ENCODE results near the gene SOX8.

Gene SOX8

GRCh38 chr16:1003391-1004347 is 22.1 kb downstream of the SOX8 start:
- Histone ChIP-seq H3K4me1 (ENCODE audit: control extremely low read depth in 1 of 4, control insufficient read depth in 4 of 4, insufficient read depth in 4 of 4, low read length in 3 of 4) (peaks cover 0 to 13% (median 10%) of the 10 kb centered on the region in 4 experiments), H3K27me3 (replicated peaks in 2 of 5; ENCODE audit: control insufficient read depth in 4 of 5, insufficient read depth in 5 of 5, low read length in 4 of 5) (peaks cover 0 to 26% (median 2%) of the 10 kb centered on the region in 5 experiments), H3K36me3 (ENCODE audit: control insufficient read depth in 4 of 4, insufficient read depth in 4 of 4, low read length in 3 of 4) (no peaks in the 10 kb centered on the region), H3K9me3 (ENCODE audit: control extremely low read depth in 1 of 5, control insufficient read depth in 4 of 5, insufficient read depth in 2 of 5, low read depth in 1 of 5, low read length in 4 of 5) (peaks cover 0 to 3% (median 0%) of the 10 kb centered on the region in 5 experiments), H3K27ac (ENCODE audit: insufficient read depth in 1 of 2, low read depth in 1 of 2, low read length in 2 of 2, poor library complexity in 1 of 2, severe bottlenecking in 2 of 2) (no peak overlapping the region), H3K4me3 (ENCODE audit: control insufficient read depth in 1 of 7, extremely low read depth in 1 of 7, insufficient read depth in 4 of 7, low read depth in 2 of 7, low read length in 6 of 7) (peak overlapping the region in 1 of 7 experiments; percentile 28)
- ChIA-PET POLR2A (no interaction called here), CTCF (no interaction called here)
- WGBS (ENCODE audit: insufficient coverage) = 70% methylated on average over 34 of the region's 41 CpGs
- DNase-seq = peak; percentile 52 to 67 (median 61)

- H3K27me3 ChIP-seq (replicated peaks in 2 of 5; ENCODE audit: control insufficient read depth in 4 of 5, insufficient read depth in 5 of 5, low read length in 4 of 5) = peaks cover 0 to 33% (median 2%) of the 10 kb centered on the region in 5 experiments
- CTCF ChIA-PET = no interaction called here
- peaks cover 0 to 3% (median 0%) of the 10 kb centered on the region in 5 experiments for H3K9me3 ChIP-seq (ENCODE audit: control extremely low read depth in 1 of 5, control insufficient read depth in 4 of 5, insufficient read depth in 2 of 5, low read depth in 1 of 5, low read length in 4 of 5)
- no peak overlapping the region for H3K4me3 ChIP-seq (ENCODE audit: control insufficient read depth in 1 of 7, extremely low read depth in 1 of 7, insufficient read depth in 4 of 7, low read depth in 2 of 7, low read length in 6 of 7)
- no peaks in the 10 kb centered on the region for H3K36me3 ChIP-seq (ENCODE audit: control insufficient read depth in 4 of 4, insufficient read depth in 4 of 4, low read length in 3 of 4)
- peaks cover 0 to 20% (median 18%) of the 10 kb centered on the region in 4 experiments for H3K4me1 ChIP-seq (ENCODE audit: control extremely low read depth in 1 of 4, control insufficient read depth in 4 of 4, insufficient read depth in 4 of 4, low read length in 3 of 4)
- H3K27ac ChIP-seq (ENCODE audit: insufficient read depth in 1 of 2, low read depth in 1 of 2, low read length in 2 of 2, poor library complexity in 1 of 2, severe bottlenecking in 2 of 2) = no peak overlapping the region
- DNase-seq = no peak
- WGBS (ENCODE audit: insufficient coverage) = 100% methylated on average over 6 of the region's 11 CpGs
- POLR2A ChIA-PET = no interaction called here
These were observed 23.7 kb downstream of the SOX8 start for GRCh38 chr16:1005286-1005685.

GRCh38 chr16:1006781-1007180 is 25.2 kb downstream of the SOX8 start:
- no peaks in the 10 kb centered on the region for H3K36me3 ChIP-seq (ENCODE audit: control insufficient read depth in 4 of 4, insufficient read depth in 4 of 4, low read length in 3 of 4)
- no peak overlapping the region for H3K4me3 ChIP-seq (ENCODE audit: control insufficient read depth in 1 of 7, extremely low read depth in 1 of 7, insufficient read depth in 4 of 7, low read depth in 2 of 7, low read length in 6 of 7)
- peaks cover 0 to 26% (median 24%) of the 10 kb centered on the region in 4 experiments for H3K4me1 ChIP-seq (ENCODE audit: control extremely low read depth in 1 of 4, control insufficient read depth in 4 of 4, insufficient read depth in 4 of 4, low read length in 3 of 4)
- no peak for DNase-seq
- POLR2A ChIA-PET = no interaction called here
- H3K27me3 ChIP-seq (replicated peaks in 2 of 5; ENCODE audit: control insufficient read depth in 4 of 5, insufficient read depth in 5 of 5, low read length in 4 of 5) = peaks cover 0 to 44% (median 2%) of the 10 kb centered on the region in 5 experiments
- CTCF ChIA-PET = no interaction called here
- no peaks in the 10 kb centered on the region for H3K9me3 ChIP-seq (ENCODE audit: control extremely low read depth in 1 of 5, control insufficient read depth in 4 of 5, insufficient read depth in 2 of 5, low read depth in 1 of 5, low read length in 4 of 5)
- WGBS (ENCODE audit: insufficient coverage) = 96% methylated on average over 25 of the region's 25 CpGs
- no peak overlapping the region for H3K27ac ChIP-seq (ENCODE audit: insufficient read depth in 1 of 2, low read depth in 1 of 2, low read length in 2 of 2, poor library complexity in 1 of 2, severe bottlenecking in 2 of 2)

- Histone ChIP-seq H3K4me1 (ENCODE audit: control extremely low read depth in 1 of 4, control insufficient read depth in 4 of 4, insufficient read depth in 4 of 4, low read length in 3 of 4) (peaks cover 0 to 26% (median 24%) of the 10 kb centered on the region in 4 experiments), H3K36me3 (ENCODE audit: control insufficient read depth in 4 of 4, insufficient read depth in 4 of 4, low read length in 3 of 4) (no peaks in the 10 kb centered on the region), H3K27me3 (replicated peaks in 2 of 5; ENCODE audit: control insufficient read depth in 4 of 5, insufficient read depth in 5 of 5, low read length in 4 of 5) (peaks cover 0 to 41% (median 2%) of the 10 kb centered on the region in 5 experiments), H3K27ac (ENCODE audit: insufficient read depth in 1 of 2, low read depth in 1 of 2, low read length in 2 of 2, poor library complexity in 1 of 2, severe bottlenecking in 2 of 2) (no peak overlapping the region), H3K9me3 (ENCODE audit: control extremely low read depth in 1 of 5, control insufficient read depth in 4 of 5, insufficient read depth in 2 of 5, low read depth in 1 of 5, low read length in 4 of 5) (no peaks in the 10 kb centered on the region), H3K4me3 (ENCODE audit: control insufficient read depth in 1 of 7, extremely low read depth in 1 of 7, insufficient read depth in 4 of 7, low read depth in 2 of 7, low read length in 6 of 7) (no peak overlapping the region)
- CTCF ChIA-PET = no interaction called here
- 89% methylated on average over 14 of the region's 16 CpGs for WGBS (ENCODE audit: insufficient coverage)
- no peak for DNase-seq
- POLR2A ChIA-PET = no interaction called here
These were observed 25.8 kb downstream of the SOX8 start for GRCh38 chr16:1007284-1007850.

- Histone ChIP-seq H3K27me3 (replicated peaks in 2 of 5; ENCODE audit: control insufficient read depth in 4 of 5, insufficient read depth in 5 of 5, low read length in 4 of 5) (peaks cover 0 to 44% (median 2%) of the 10 kb centered on the region in 5 experiments), H3K4me1 (ENCODE audit: control extremely low read depth in 1 of 4, control insufficient read depth in 4 of 4, insufficient read depth in 4 of 4, low read length in 3 of 4) (peaks cover 0 to 26% (median 24%) of the 10 kb centered on the region in 4 experiments), H3K4me3 (ENCODE audit: control insufficient read depth in 1 of 7, extremely low read depth in 1 of 7, insufficient read depth in 4 of 7, low read depth in 2 of 7, low read length in 6 of 7) (no peak overlapping the region), H3K9me3 (ENCODE audit: control extremely low read depth in 1 of 5, control insufficient read depth in 4 of 5, insufficient read depth in 2 of 5, low read depth in 1 of 5, low read length in 4 of 5) (no peaks in the 10 kb centered on the region), H3K27ac (ENCODE audit: insufficient read depth in 1 of 2, low read depth in 1 of 2, low read length in 2 of 2, poor library complexity in 1 of 2, severe bottlenecking in 2 of 2) (no peak overlapping the region), H3K36me3 (ENCODE audit: control insufficient read depth in 4 of 4, insufficient read depth in 4 of 4, low read length in 3 of 4) (no peaks in the 10 kb centered on the region)
- WGBS (ENCODE audit: insufficient coverage) = 95% methylated on average over 10 of the region's 14 CpGs
- POLR2A ChIA-PET = no interaction called here
- CTCF ChIA-PET = no interaction called here
- DNase-seq = no peak
These were observed 26.5 kb downstream of the SOX8 start for GRCh38 chr16:1008085-1008484.

- 72% methylated on average over 26 of the region's 30 CpGs for WGBS (ENCODE audit: insufficient coverage)
- POLR2A ChIA-PET = interaction anchor here (1.0 kb wide), 1 partner anchor 8 kb away, joined by 3 read pairs; no protein-coding TSS in a partner anchor
- H3K36me3 ChIP-seq (ENCODE audit: control insufficient read depth in 4 of 4, insufficient read depth in 4 of 4, low read length in 3 of 4) = no peaks in the 10 kb centered on the region
- no peak for DNase-seq
- peaks cover 0 to 44% (median 2%) of the 10 kb centered on the region in 5 experiments for H3K27me3 ChIP-seq (replicated peaks in 2 of 5; ENCODE audit: control insufficient read depth in 4 of 5, insufficient read depth in 5 of 5, low read length in 4 of 5)
- peaks cover 0 to 16% (median 12%) of the 10 kb centered on the region in 4 experiments for H3K4me1 ChIP-seq (ENCODE audit: control extremely low read depth in 1 of 4, control insufficient read depth in 4 of 4, insufficient read depth in 4 of 4, low read length in 3 of 4)
- no peaks in the 10 kb centered on the region for H3K9me3 ChIP-seq (ENCODE audit: control extremely low read depth in 1 of 5, control insufficient read depth in 4 of 5, insufficient read depth in 2 of 5, low read depth in 1 of 5, low read length in 4 of 5)
- no peak overlapping the region for H3K4me3 ChIP-seq (ENCODE audit: control insufficient read depth in 1 of 7, extremely low read depth in 1 of 7, insufficient read depth in 4 of 7, low read depth in 2 of 7, low read length in 6 of 7)
- CTCF ChIA-PET = no interaction called here
- no peak overlapping the region for H3K27ac ChIP-seq (ENCODE audit: insufficient read depth in 1 of 2, low read depth in 1 of 2, low read length in 2 of 2, poor library complexity in 1 of 2, severe bottlenecking in 2 of 2)
These were observed 28.0 kb downstream of the SOX8 start for GRCh38 chr16:1009358-1010150.

Measured in common myeloid progenitor, CD34-positive (primary cell).